Stimulated activated naive B cell treated with anti-CD40 and anti-IgM and Interleukin-4, amounts not matched to agents 10 μg/mL and 1 μg/mL and 100 μg/mL, for 72 hours (primary cell): ENCODE data around the gene FCRLB.
A peak's percentile ranks its signal among the peaks of the same experiment; 100 is the strongest.
"Not testable (repeated sequence)": the region's sequence is repeated elsewhere in the genome, so short reads cannot be mapped to it uniquely, and the experiment has no call there.

Experiments used
- ATAC-seq, 2 donors: fragments of 150-1000 bp; cut with Tn5 transposase; replicated peaks; 2 replicates each; pipeline ENCODE4 v1.10.0; 2021; ENCODE audit warnings: moderate library complexity in 1 of 2
- DNase-seq: peaks from one replicate; pipeline ENCODE4 v3.0.0; 2021
- H3K27ac Mint-ChIP-seq: one replicate; pipeline ENCODE4 v1.8.0; 2022; ENCODE audit warnings: mild to moderate bottlenecking, mixed read lengths
- H3K27me3 Mint-ChIP-seq, 2 donors: one replicate each; pipeline ENCODE4 v1.8.0; 2022; ENCODE audit warnings: mixed read lengths in 2 of 2
- H3K36me3 Mint-ChIP-seq, 2 donors: one replicate each; pipeline ENCODE4 v1.8.0; 2022; ENCODE audit warnings: mixed read lengths in 2 of 2, mild to moderate bottlenecking in 1 of 2
- H3K4me1 Mint-ChIP-seq, 2 donors: one replicate each; pipeline ENCODE4 v1.8.0; 2022; ENCODE audit warnings: mixed read lengths in 2 of 2, mild to moderate bottlenecking in 1 of 2
- H3K4me3 Mint-ChIP-seq, 2 donors: one replicate each; pipeline ENCODE4 v1.8.0; 2022; ENCODE audit warnings: mild to moderate bottlenecking in 2 of 2, mixed read lengths in 2 of 2, moderate library complexity in 1 of 2
- H3K9me3 Mint-ChIP-seq, 2 donors: one replicate each; pipeline ENCODE4 v1.8.0; 2022; ENCODE audit warnings: mixed read lengths in 2 of 2, mild to moderate bottlenecking in 1 of 2

The FCRLB gene

GRCh38 chr1:161740921-161741320 lies 19.6 kb downstream of the FCRLB start:
- H3K36me3 Mint-ChIP-seq = no peaks in the 10 kb centered on the region
- no peaks in the 10 kb centered on the region for H3K9me3 Mint-ChIP-seq
- H3K4me3 Mint-ChIP-seq = peak overlapping the region in 1 of 2 donors; percentile 40
- H3K27me3 Mint-ChIP-seq = peaks cover 9 to 10% of the 10 kb centered on the region in 2 donors
- no peak overlapping the region for H3K27ac Mint-ChIP-seq
- ATAC-seq (peak in 1 of 2 donors; percentile 25), DNase-seq (no peak)
- H3K4me1 Mint-ChIP-seq = peaks cover 41 to 67% of the 10 kb centered on the region in 2 donors

GRCh38 chr1:161743231-161743630 lies 21.9 kb downstream of the FCRLB start:
- Mint-ChIP-seq H3K9me3 (no peaks in the 10 kb centered on the region), H3K4me1 (peaks cover 40 to 67% of the 10 kb centered on the region in 2 donors), H3K27me3 (peaks cover 13 to 16% of the 10 kb centered on the region in 2 donors), H3K4me3 (no peak overlapping the region), H3K36me3 (no peaks in the 10 kb centered on the region), H3K27ac (no peak overlapping the region)
- DNase-seq (no peak), ATAC-seq (no peak)

- Mint-ChIP-seq H3K4me1 (peaks cover 31 to 55% of the 10 kb centered on the region in 2 donors), H3K36me3 (peaks cover 4 to 7% of the 10 kb centered on the region in 2 donors), H3K9me3 (no peaks in the 10 kb centered on the region), H3K4me3 (no peak overlapping the region), H3K27ac (no peak overlapping the region), H3K27me3 (peaks cover 13 to 16% of the 10 kb centered on the region in 2 donors)
- ATAC-seq (no peak), DNase-seq (no peak)
These were observed 26.5 kb downstream of the FCRLB start for GRCh38 chr1:161747801-161748200.

- DNase-seq = peak; percentile 95
- Mint-ChIP-seq H3K9me3 (peaks cover 5 to 7% of the 10 kb centered on the region in 2 donors), H3K36me3 (peaks cover 17 to 21% of the 10 kb centered on the region in 2 donors), H3K4me3 (peak within 1 kb of the TSS; percentile 98 to 100), H3K4me1 (peaks cover 28 to 45% of the 10 kb centered on the region in 2 donors), H3K27ac (peak within 1 kb of the TSS; percentile 100), H3K27me3 (peaks cover 12 to 15% of the 10 kb centered on the region in 2 donors)
- peak; percentile 96 to 97 for ATAC-seq
These were observed 28.4 kb downstream of the FCRLB start, which contains the start of gene DUSP12 for GRCh38 chr1:161749509-161750407. DUSP12 (plus strand) TSS chr1:161749786; CDS start chr1:161749802, 16 bp downstream.

- Mint-ChIP-seq H3K4me1 (peaks cover 17 to 39% of the 10 kb centered on the region in 2 donors), H3K9me3 (no peaks in the 10 kb centered on the region), H3K27ac (peak overlapping the region; percentile 66), H3K27me3 (no peaks in the 10 kb centered on the region), H3K4me3 (peak overlapping the region; percentile 20 to 54), H3K36me3 (peaks cover 9 to 11% of the 10 kb centered on the region in 2 donors)
- no peak for DNase-seq
- no peak for ATAC-seq
These were observed 42.3 kb downstream of the FCRLB start for GRCh38 chr1:161763522-161764098.

- Mint-ChIP-seq H3K4me3 (peak within 1 kb of the TSS; percentile 97 to 99), H3K36me3 (peaks cover 0 to 2% of the 10 kb centered on the region in 2 donors), H3K9me3 (no peaks in the 10 kb centered on the region), H3K4me1 (peaks cover 21 to 47% of the 10 kb centered on the region in 2 donors), H3K27me3 (no peaks in the 10 kb centered on the region), H3K27ac (peak within 1 kb of the TSS; percentile 98)
- ATAC-seq (peak; percentile 85 to 89), DNase-seq (peak; percentile 81)
These were observed 45.0 kb downstream of the FCRLB start, which contains the start of gene ATF6 for GRCh38 chr1:161766102-161766981. ATF6 (plus strand) TSS chr1:161766320; CDS start chr1:161766361, 41 bp downstream.

GRCh38 chr1:161768461-161768860 lies 47.1 kb downstream of the FCRLB start:
- Mint-ChIP-seq H3K27ac (no peak overlapping the region), H3K36me3 (peaks cover 0 to 2% of the 10 kb centered on the region in 2 donors), H3K9me3 (no peaks in the 10 kb centered on the region), H3K4me1 (peaks cover 13 to 39% of the 10 kb centered on the region in 2 donors), H3K4me3 (no peak overlapping the region), H3K27me3 (no peaks in the 10 kb centered on the region)
- DNase-seq (no peak), ATAC-seq (no peak)

GRCh38 chr1:161768986-161769672 lies 47.8 kb downstream of the FCRLB start:
- H3K9me3 Mint-ChIP-seq = no peaks in the 10 kb centered on the region
- no peaks in the 10 kb centered on the region for H3K36me3 Mint-ChIP-seq
- H3K27me3 Mint-ChIP-seq = no peaks in the 10 kb centered on the region
- ATAC-seq (no peak), DNase-seq (no peak)
- peaks cover 10 to 39% of the 10 kb centered on the region in 2 donors for H3K4me1 Mint-ChIP-seq
- no peak overlapping the region for H3K4me3 Mint-ChIP-seq
- H3K27ac Mint-ChIP-seq = no peak overlapping the region

- not testable (repeated sequence) for DNase-seq, H3K27ac Mint-ChIP-seq, ATAC-seq, H3K4me3 Mint-ChIP-seq, H3K36me3 Mint-ChIP-seq, H3K9me3 Mint-ChIP-seq, H3K27me3 Mint-ChIP-seq
- peaks cover 10 to 39% of the 10 kb centered on the region in 2 donors for H3K4me1 Mint-ChIP-seq
These were observed 48.3 kb downstream of the FCRLB start for GRCh38 chr1:161769673-161770045.

GRCh38 chr1:161770250-161770649 lies 48.9 kb downstream of the FCRLB start:
- no peaks in the 10 kb centered on the region for H3K27me3 Mint-ChIP-seq
- ATAC-seq = no peak
- H3K4me3 Mint-ChIP-seq = no peak overlapping the region
- no peak for DNase-seq
- H3K9me3 Mint-ChIP-seq = no peaks in the 10 kb centered on the region
- no peak overlapping the region for H3K27ac Mint-ChIP-seq
- no peaks in the 10 kb centered on the region for H3K36me3 Mint-ChIP-seq
- H3K4me1 Mint-ChIP-seq = peaks cover 8 to 39% of the 10 kb centered on the region in 2 donors

GRCh38 chr1:161771161-161771560 lies 49.8 kb downstream of the FCRLB start:
- Mint-ChIP-seq H3K36me3 (no peaks in the 10 kb centered on the region), H3K4me3 (no peak overlapping the region), H3K27ac (no peak overlapping the region), H3K9me3 (no peaks in the 10 kb centered on the region), H3K4me1 (peaks cover 8 to 39% of the 10 kb centered on the region in 2 donors), H3K27me3 (no peaks in the 10 kb centered on the region)
- ATAC-seq = no peak
- no peak for DNase-seq

GRCh38 chr1:161771973-161772372 lies 50.6 kb downstream of the FCRLB start:
- ATAC-seq = no peak
- no peaks in the 10 kb centered on the region for H3K9me3 Mint-ChIP-seq
- peaks cover 8 to 35% of the 10 kb centered on the region in 2 donors for H3K4me1 Mint-ChIP-seq
- no peaks in the 10 kb centered on the region for H3K36me3 Mint-ChIP-seq
- no peaks in the 10 kb centered on the region for H3K27me3 Mint-ChIP-seq
- no peak for DNase-seq
- no peak overlapping the region for H3K4me3 Mint-ChIP-seq
- no peak overlapping the region for H3K27ac Mint-ChIP-seq

GRCh38 chr1:161772397-161772796 lies 51.1 kb downstream of the FCRLB start:
- no peaks in the 10 kb centered on the region for H3K36me3 Mint-ChIP-seq
- no peaks in the 10 kb centered on the region for H3K9me3 Mint-ChIP-seq
- no peaks in the 10 kb centered on the region for H3K27me3 Mint-ChIP-seq
- H3K27ac Mint-ChIP-seq = no peak overlapping the region
- no peak for ATAC-seq
- H3K4me3 Mint-ChIP-seq = no peak overlapping the region
- H3K4me1 Mint-ChIP-seq = peaks cover 8 to 31% of the 10 kb centered on the region in 2 donors
- no peak for DNase-seq
